Measurements from ENCODE around the gene ACSL3. TPM values are rescaled to one million over a fixed set of nuclear protein-coding genes. Genes with fewer than 3 reads are reported as not detected.

The ACSL3 gene
- total and polyA plus RNA-seq, 4 donors, result 22.2 to 154 (median 59.2) TPM

DNA sequence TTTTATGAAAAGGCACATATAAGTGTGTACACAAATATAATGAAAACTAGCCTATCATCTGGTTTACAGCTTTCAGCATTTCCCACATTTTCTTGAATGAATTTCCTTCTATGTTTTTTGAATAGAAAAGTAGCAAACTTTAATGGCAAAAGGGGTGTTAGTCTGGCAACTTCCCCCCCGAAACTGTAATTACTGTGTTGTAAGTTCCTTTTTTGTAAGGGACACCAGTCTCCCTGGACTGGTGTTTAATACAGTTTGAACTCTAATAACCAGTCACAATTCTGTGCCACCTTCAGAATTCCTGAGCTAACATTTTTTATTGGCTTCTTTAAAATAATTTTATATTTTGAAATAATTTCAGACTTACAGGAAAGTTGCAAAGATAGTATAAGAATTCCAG lies 94.2 kb downstream of the ACSL3 start:
- TF ChIP-seq, protein P1, sequence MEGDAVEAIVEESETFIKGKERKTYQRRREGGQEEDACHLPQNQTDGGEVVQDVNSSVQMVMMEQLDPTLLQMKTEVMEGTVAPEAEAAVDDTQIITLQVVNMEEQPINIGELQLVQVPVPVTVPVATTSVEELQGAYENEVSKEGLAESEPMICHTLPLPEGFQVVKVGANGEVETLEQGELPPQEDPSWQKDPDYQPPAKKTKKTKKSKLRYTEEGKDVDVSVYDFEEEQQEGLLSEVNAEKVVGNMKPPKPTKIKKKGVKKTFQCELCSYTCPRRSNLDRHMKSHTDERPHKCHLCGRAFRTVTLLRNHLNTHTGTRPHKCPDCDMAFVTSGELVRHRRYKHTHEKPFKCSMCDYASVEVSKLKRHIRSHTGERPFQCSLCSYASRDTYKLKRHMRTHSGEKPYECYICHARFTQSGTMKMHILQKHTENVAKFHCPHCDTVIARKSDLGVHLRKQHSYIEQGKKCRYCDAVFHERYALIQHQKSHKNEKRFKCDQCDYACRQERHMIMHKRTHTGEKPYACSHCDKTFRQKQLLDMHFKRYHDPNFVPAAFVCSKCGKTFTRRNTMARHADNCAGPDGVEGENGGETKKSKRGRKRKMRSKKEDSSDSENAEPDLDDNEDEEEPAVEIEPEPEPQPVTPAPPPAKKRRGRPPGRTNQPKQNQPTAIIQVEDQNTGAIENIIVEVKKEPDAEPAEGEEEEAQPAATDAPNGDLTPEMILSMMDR (IDR thresholded peaks at IDR 0.05; ENCODE audit: control extremely low read depth, extremely low read depth), result no peak
- Histone ChIP-seq H3K27ac (ENCODE audit: low read depth in 1 of 2, low read length in 1 of 2) (no peak overlapping the region), H3K9ac (ENCODE audit: insufficient read depth in 1 of 2, low read length in 2 of 2) (no peak overlapping the region), H3K4me3 (no peak overlapping the region), H3K4me1 (ENCODE audit: control insufficient read depth in 5 of 5, insufficient read depth in 5 of 5, low read length in 5 of 5) (no peaks in the 10 kb centered on the region), H3K36me3 (ENCODE audit: control insufficient read depth in 4 of 4, insufficient read depth in 4 of 4, low read length in 4 of 4) (no peaks in the 10 kb centered on the region), H3K27me3 (ENCODE audit: control insufficient read depth in 3 of 3, insufficient read depth in 3 of 3, low read length in 2 of 3) (no peaks in the 10 kb centered on the region), H3K9me3 (ENCODE audit: control insufficient read depth in 4 of 4, insufficient read depth in 3 of 4, low read length in 3 of 4) (peaks cover 0 to 2% (median 0%) of the 10 kb centered on the region in 4 donors)
- no peak for ATAC-seq (ENCODE audit: insufficient read depth, low FRiP score)
- 37 to 58% methylated on average over 1 of the region's 1 CpG for WGBS, 2 donors
- no peak for DNase-seq

DNA sequence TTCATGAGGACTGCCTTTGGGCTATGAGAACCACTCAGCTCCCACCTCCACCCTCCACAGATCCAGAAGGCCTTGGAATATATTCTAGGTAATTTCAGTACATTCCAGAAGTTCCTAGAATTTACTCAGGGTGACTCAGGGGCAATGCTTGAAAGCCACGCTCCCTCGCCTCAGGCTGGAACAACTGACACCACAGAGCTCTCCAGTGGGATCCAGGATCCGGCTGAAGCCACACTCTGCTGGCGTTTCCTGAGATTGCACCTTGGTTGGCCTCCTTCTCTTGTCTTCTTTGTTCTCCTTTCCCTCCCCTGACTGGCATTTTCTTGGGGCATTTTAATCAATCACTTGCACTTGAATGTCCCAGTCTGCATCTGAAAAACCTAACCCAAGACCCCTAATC lies 98.5 kb downstream of the ACSL3 start:
- no peak for DNase-seq
- H3K36me3 ChIP-seq (ENCODE audit: control insufficient read depth in 4 of 4, insufficient read depth in 4 of 4, low read length in 4 of 4), result no peaks in the 10 kb centered on the region
- TF ChIP-seq, protein P1 (IDR thresholded peaks at IDR 0.05; ENCODE audit: control extremely low read depth, extremely low read depth), result no peak
- ATAC-seq (ENCODE audit: insufficient read depth, low FRiP score), result no peak
- no peaks in the 10 kb centered on the region for H3K9me3 ChIP-seq (ENCODE audit: control insufficient read depth in 4 of 4, insufficient read depth in 3 of 4, low read length in 3 of 4)
- no peaks in the 10 kb centered on the region for H3K27me3 ChIP-seq (ENCODE audit: control insufficient read depth in 3 of 3, insufficient read depth in 3 of 3, low read length in 2 of 3)
- H3K4me3 ChIP-seq, result no peak overlapping the region
- H3K4me1 ChIP-seq (ENCODE audit: control insufficient read depth in 5 of 5, insufficient read depth in 5 of 5, low read length in 5 of 5), result no peaks in the 10 kb centered on the region
- WGBS, 2 donors, result 74 to 83% methylated on average over 4 of the region's 4 CpGs
- no peak overlapping the region for H3K27ac ChIP-seq (ENCODE audit: low read depth in 1 of 2, low read length in 1 of 2)
- no peak overlapping the region for H3K9ac ChIP-seq (ENCODE audit: insufficient read depth in 1 of 2, low read length in 2 of 2)

DNA sequence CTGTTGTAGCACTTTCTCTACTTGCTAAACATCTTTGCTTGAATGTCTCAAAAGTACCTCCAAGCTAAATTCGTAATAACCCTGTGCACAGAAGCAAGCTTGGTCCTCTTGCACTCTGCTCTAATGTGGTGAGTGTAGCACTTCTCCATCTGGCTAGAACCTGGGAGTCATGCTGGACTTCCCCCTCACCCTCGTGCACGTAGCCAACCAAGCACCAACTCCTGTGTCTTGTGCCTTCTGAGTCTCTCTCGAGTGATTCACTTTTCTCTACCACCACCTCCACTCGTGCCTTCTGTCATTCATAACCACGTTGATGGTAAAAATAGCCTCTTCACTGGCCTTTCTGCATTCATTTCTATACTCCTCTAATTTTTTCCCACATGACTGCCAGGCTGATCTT lies 99.3 kb downstream of the ACSL3 start:
- Histone ChIP-seq H3K9ac (ENCODE audit: insufficient read depth in 1 of 2, low read length in 2 of 2) (no peak overlapping the region), H3K4me1 (ENCODE audit: control insufficient read depth in 5 of 5, insufficient read depth in 5 of 5, low read length in 5 of 5) (no peaks in the 10 kb centered on the region), H3K27me3 (ENCODE audit: control insufficient read depth in 3 of 3, insufficient read depth in 3 of 3, low read length in 2 of 3) (no peaks in the 10 kb centered on the region), H3K27ac (ENCODE audit: low read depth in 1 of 2, low read length in 1 of 2) (no peak overlapping the region), H3K9me3 (ENCODE audit: control insufficient read depth in 4 of 4, insufficient read depth in 3 of 4, low read length in 3 of 4) (peaks cover 0 to 2% (median 0%) of the 10 kb centered on the region in 4 donors), H3K36me3 (ENCODE audit: control insufficient read depth in 4 of 4, insufficient read depth in 4 of 4, low read length in 4 of 4) (no peaks in the 10 kb centered on the region), H3K4me3 (no peak overlapping the region)
- DNase-seq (no peak), ATAC-seq (ENCODE audit: insufficient read depth, low FRiP score) (no peak)
- TF ChIP-seq, protein P1 (IDR thresholded peaks at IDR 0.05; ENCODE audit: control extremely low read depth, extremely low read depth), result no peak
- WGBS, 2 donors, result 61 to 65% methylated on average over 6 of the region's 6 CpGs

DNA sequence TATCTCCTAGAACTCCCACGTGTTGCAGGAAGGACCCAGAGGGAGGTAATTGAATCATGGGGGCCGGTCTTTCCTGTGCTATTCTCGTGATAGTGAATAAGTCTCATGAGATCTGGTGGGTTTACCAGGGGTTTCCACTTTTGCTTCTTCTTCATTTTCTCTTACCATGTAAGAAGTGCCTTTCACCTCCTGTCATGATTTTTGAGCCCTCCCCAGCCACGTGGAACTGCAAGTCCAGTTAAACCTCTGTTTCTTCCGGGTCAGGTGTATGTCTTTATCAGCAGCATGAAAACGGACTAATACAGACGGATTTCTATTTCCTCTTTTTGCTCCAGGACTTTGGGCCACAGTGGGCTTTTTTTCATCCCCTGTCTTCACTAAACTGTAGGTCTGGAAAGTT lies 102.8 kb downstream of the ACSL3 start:
- ATAC-seq (ENCODE audit: insufficient read depth, low FRiP score), result no peak
- no peak overlapping the region for H3K4me3 ChIP-seq
- no peak overlapping the region for H3K9ac ChIP-seq (ENCODE audit: insufficient read depth in 1 of 2, low read length in 2 of 2)
- 70 to 81% methylated on average over 7 of the region's 7 CpGs for WGBS, 2 donors
- peaks cover 0 to 2% (median 0%) of the 10 kb centered on the region in 3 donors for H3K27me3 ChIP-seq (ENCODE audit: control insufficient read depth in 3 of 3, insufficient read depth in 3 of 3, low read length in 2 of 3)
- TF ChIP-seq, protein P1 (IDR thresholded peaks at IDR 0.05; ENCODE audit: control extremely low read depth, extremely low read depth), result no peak
- no peaks in the 10 kb centered on the region for H3K36me3 ChIP-seq (ENCODE audit: control insufficient read depth in 4 of 4, insufficient read depth in 4 of 4, low read length in 4 of 4)
- H3K4me1 ChIP-seq (ENCODE audit: control insufficient read depth in 5 of 5, insufficient read depth in 5 of 5, low read length in 5 of 5), result no peaks in the 10 kb centered on the region
- no peak overlapping the region for H3K27ac ChIP-seq (ENCODE audit: low read depth in 1 of 2, low read length in 1 of 2)
- DNase-seq, result no peak
- peaks cover 0 to 2% (median 0%) of the 10 kb centered on the region in 4 donors for H3K9me3 ChIP-seq (ENCODE audit: control insufficient read depth in 4 of 4, insufficient read depth in 3 of 4, low read length in 3 of 4)

All from lung (tissue), 12 donors.